VCaP (cell line): ENCODE data around the gene DYNC1H1.

ENCODE experiments used
- H3K27ac ChIP-seq: fragments of 450-650 bp; 2 replicates; pipeline ENCODE4 v1.5.1; 2017
- TF ChIP-seq, protein P1 (sequence below): fragments of 450-650 bp; conservative IDR thresholded peaks from 2 replicates; pipeline ENCODE4 v1.5.1; 2017; ENCODE audit warnings: mild to moderate bottlenecking, moderate library complexity

The DYNC1H1 gene

DNA sequence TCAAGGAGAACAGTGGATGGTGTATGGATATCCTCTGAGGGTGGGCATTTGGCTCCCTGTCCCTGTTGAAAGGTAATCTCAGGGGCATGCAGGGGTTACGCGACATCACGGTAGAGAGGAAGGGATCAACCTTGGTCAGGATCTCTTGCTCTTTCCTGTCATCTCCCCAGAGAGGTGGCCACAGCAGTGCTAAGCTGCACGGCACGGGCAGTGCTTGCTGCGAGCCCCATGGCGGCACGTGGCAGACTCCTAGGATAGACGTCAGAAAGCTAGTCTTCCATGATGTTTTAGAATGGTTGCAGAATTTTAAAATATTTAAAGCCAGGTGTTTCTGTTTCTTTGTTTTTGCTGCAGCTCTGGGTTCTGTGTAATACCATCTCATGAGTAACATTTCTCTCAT lies 41.0 kb downstream of the DYNC1H1 start:
- no peak overlapping the region for H3K27ac ChIP-seq
- TF ChIP-seq, protein P1, sequence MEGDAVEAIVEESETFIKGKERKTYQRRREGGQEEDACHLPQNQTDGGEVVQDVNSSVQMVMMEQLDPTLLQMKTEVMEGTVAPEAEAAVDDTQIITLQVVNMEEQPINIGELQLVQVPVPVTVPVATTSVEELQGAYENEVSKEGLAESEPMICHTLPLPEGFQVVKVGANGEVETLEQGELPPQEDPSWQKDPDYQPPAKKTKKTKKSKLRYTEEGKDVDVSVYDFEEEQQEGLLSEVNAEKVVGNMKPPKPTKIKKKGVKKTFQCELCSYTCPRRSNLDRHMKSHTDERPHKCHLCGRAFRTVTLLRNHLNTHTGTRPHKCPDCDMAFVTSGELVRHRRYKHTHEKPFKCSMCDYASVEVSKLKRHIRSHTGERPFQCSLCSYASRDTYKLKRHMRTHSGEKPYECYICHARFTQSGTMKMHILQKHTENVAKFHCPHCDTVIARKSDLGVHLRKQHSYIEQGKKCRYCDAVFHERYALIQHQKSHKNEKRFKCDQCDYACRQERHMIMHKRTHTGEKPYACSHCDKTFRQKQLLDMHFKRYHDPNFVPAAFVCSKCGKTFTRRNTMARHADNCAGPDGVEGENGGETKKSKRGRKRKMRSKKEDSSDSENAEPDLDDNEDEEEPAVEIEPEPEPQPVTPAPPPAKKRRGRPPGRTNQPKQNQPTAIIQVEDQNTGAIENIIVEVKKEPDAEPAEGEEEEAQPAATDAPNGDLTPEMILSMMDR, result no peak

DNA sequence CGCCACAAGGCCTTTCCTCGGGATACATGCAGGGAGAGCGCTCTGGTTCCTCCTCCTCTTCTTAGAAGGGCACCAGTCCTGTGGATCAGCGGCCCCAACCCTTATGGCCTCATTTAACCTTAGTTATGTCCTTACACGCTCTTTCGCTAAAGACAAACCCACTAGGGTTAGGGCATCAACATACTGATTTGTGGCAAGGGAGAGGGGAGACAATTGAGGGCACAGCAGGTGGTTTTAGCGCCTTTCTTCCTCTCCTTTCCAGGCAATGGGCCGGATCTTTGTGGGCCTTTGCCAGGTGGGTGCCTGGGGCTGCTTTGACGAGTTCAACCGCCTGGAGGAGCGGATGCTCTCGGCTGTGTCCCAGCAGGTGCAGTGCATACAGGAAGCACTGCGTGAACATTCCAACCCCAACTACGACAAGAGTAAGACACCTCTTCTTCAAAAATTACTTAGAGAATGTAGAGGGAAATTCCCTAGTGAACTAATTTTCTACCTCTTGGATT lies 43.6 kb downstream of the DYNC1H1 start:
- TF ChIP-seq, protein P1, result no peak
- H3K27ac ChIP-seq, result no peak overlapping the region

DNA sequence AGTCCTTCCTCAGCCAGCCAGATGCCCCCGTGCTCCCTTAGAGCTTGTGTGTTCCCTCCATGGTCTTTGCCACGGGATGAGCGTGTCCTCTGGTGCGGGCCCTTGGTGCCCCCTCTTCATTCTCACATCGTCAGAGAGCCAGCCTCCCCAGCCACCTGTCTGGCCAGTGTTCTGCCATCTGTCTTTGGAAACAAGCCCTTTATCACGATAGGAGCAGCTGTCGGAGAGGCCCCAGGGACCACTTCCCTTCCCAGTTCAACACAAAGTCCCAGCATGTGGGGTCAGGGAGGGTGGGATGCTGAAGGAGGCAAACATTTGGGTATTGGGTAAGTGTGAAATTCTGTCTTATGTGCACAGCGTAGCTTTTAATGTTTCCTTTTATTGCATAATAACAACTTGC lies 44.5 kb downstream of the DYNC1H1 start:
- no peak overlapping the region for H3K27ac ChIP-seq
- TF ChIP-seq, protein P1, result no peak

DNA sequence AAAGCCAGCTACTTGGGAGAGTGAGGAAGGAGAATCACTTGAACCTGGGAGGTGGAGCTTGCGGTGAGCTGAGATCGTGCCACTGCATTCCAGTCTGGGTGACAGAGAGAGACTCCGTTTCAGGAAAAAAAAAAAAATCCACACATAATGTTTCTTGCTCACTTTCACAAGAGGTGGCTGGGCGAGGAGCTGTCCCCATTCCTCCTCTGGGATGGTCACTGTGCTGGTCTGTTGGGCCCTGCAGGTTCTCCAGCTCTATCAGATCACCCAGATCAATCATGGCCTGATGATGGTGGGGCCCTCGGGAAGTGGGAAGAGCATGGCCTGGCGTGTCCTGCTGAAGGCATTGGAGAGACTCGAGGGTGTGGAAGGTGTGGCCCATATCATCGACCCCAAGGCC lies 47.3 kb downstream of the DYNC1H1 start:
- H3K27ac ChIP-seq, result no peak overlapping the region
- TF ChIP-seq, protein P1, result no peak

DNA sequence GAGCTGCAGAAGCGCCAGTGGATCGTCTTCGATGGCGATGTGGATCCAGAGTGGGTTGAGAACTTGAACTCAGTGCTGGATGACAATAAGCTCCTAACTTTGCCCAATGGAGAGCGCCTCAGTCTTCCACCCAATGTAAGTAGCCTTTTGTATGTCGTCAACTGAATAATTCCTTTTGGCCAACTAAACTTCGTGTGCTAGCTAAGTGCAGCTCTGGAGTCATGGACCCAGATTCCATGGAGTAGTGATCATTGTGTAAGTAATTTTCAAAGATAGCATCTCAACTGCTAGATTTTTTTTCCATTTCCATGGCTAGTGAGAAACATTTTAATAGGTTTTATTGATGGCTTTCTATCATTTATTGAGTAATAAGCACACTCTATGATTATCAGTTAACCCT lies 48.0 kb downstream of the DYNC1H1 start:
- TF ChIP-seq, protein P1, result no peak
- no peak overlapping the region for H3K27ac ChIP-seq

DNA sequence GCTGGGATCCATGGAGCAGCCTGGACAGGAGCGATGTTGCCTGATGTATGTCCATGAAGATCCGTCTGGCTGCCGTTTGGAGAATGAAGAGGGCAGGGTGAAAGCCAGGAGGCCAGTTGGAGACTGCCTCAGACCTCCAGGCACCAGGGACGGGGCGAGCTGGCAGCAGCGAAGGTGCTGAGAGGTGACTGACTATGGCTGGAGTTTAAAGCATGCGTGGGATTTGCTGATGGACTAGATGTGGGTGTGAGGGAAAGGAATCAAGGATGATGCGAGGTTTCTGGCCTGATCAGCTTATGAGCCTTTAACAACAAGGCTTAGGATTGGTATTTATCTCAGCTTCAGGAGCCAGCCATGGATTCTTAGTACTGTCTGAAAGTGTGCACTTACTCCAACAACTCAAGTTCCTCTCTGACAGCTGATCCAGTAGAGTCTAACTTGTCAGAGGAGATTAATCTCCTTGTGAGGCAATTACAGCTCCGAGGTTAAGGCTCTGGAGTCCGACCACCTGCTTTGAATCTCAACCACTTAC lies 49.4 kb downstream of the DYNC1H1 start:
- TF ChIP-seq, protein P1, result no peak
- no peak overlapping the region for H3K27ac ChIP-seq

DNA sequence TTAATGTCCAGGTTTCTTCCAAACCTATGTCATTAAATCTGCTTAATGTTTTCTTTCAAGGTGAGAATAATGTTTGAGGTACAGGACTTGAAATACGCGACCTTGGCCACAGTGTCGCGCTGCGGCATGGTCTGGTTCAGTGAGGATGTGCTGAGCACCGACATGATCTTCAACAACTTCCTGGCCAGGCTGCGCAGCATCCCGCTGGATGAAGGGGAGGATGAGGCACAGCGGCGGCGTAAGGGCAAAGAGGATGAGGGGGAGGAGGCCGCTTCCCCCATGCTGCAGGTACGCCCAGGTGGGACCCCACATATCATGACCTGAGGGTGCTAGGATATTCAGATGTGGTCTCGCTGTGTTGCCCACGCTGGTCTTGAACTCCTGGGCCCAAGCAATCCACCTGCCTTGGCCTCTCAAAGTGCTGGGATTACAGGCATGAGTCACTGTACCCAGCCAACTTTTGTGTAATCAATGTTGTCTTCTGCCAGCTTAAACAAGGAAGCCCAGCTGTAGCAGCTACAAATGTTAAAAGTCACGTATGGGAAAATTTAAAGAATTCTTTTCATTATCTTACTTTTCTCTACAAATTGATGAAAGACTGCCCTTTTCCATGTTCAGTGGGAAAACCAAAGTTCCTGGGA lies 50.8 kb downstream of the DYNC1H1 start:
- H3K27ac ChIP-seq, result no peak overlapping the region
- TF ChIP-seq, protein P1, result no peak
